Hepatocyte (in vitro differentiated cells): ENCODE results near the gene AMBRA1. TPM values are rescaled to one million over a fixed set of nuclear protein-coding genes. Genes with fewer than 3 reads are reported as not detected.

Source experiments
- DNase-seq: peaks from one replicate; pipeline ENCODE4 v3.0.0-alpha.2; 2016; ENCODE audit warnings: low spot score
- H2AFZ ChIP-seq: fragments of 200-600 bp; sonication (generic); 2 replicates; pipeline ENCODE4 v1.6.0; 2016; ENCODE audit warnings: antibody characterized with exemption, mild to moderate bottlenecking
- H3K27ac ChIP-seq: fragments of 200-600 bp; sonication (generic); 2 replicates; pipeline ENCODE4 v1.5.1; 2016; ENCODE audit warnings: mild to moderate bottlenecking
- H3K27me3 ChIP-seq: fragments of 200-600 bp; sonication (generic); 2 replicates; pipeline ENCODE4 v1.6.1; 2016
- H3K36me3 ChIP-seq: fragments of 200-600 bp; sonication (generic); replicated peaks from 2 replicates; pipeline ENCODE4 v1.5.1; 2016; ENCODE audit warnings: low read depth; ENCODE audit not compliant: insufficient read depth
- H3K4me1 ChIP-seq: fragments of 200-600 bp; sonication (generic); 2 replicates; pipeline ENCODE4 v1.5.1; 2016; ENCODE audit warnings: mild to moderate bottlenecking, moderate library complexity; ENCODE audit not compliant: insufficient read depth
- H3K4me2 ChIP-seq: fragments of 200-600 bp; sonication (generic); 2 replicates; pipeline ENCODE4 v1.6.0; 2016
- H3K4me3 ChIP-seq: fragments of 200-600 bp; sonication (generic); 2 replicates; pipeline ENCODE4 v1.5.1; 2016; ENCODE audit warnings: mild to moderate bottlenecking
- H3K79me2 ChIP-seq: fragments of 200-600 bp; sonication (generic); 2 replicates; pipeline ENCODE4 v1.6.0; 2017; ENCODE audit warnings: mild to moderate bottlenecking
- H3K9me2 ChIP-seq: fragments of 200-600 bp; sonication (generic); replicated peaks from 2 replicates; pipeline ENCODE4 v1.6.0; 2017; ENCODE audit warnings: mild to moderate bottlenecking; ENCODE audit not compliant: insufficient read depth
- H3K9me3 ChIP-seq: fragments of 200-600 bp; sonication (generic); 2 replicates; pipeline ENCODE4 v1.5.1; 2016; ENCODE audit warnings: low read depth, mild to moderate bottlenecking
- H4K20me1 ChIP-seq: fragments of 200-600 bp; sonication (generic); 2 replicates; pipeline ENCODE4 v1.6.0; 2016; ENCODE audit warnings: mild to moderate bottlenecking; ENCODE audit not compliant: insufficient read depth, poor library complexity, severe bottlenecking
- EZH2 ChIP-seq: fragments of 200-600 bp; sonication (generic); IDR thresholded peaks from 2 replicates; pipeline ENCODE4 v1.6.1; 2016; ENCODE audit warnings: antibody characterized with exemption, mild to moderate bottlenecking, borderline replicate concordance
- EZH2phosphoT487 ChIP-seq: fragments of 200-600 bp; sonication (generic); IDR thresholded peaks from one replicate; pipeline ENCODE4 v1.6.1; 2018; ENCODE audit warnings: antibody characterized with exemption, mild to moderate bottlenecking, low read depth, moderate library complexity; ENCODE audit not compliant: unreplicated experiment, severe bottlenecking
- WGBS: methylation state at CpG from one replicate; pipeline ENCODE4 v1.1.6; 2016; ENCODE audit warnings: low lambda C conversion rate; ENCODE audit errors: missing lambda C conversion rate; 5-methylcytosine and 5-hydroxymethylcytosine counted together
- polyA plus RNA-seq: library from polyadenylated mRNA; unstranded; fragments of >200 nt; fragmentation: Nextera tagmentation; extraction: Ambion mirVana; gene quantifications from 2 replicates; pipeline ENCODE4 v1.2.1, GENCODE V29; 2016
- total RNA-seq: library from RNA; depleted of rRNA; stranded (reverse); fragments of >200 nt; gene quantifications from 2 replicates; pipeline ENCODE4 v1.2.3, GENCODE V29; 2014
- TF ChIP-seq, protein P1 (sequence below): fragments of 200-600 bp; sonication (generic); IDR thresholded peaks from 2 replicates; pipeline ENCODE4 v1.5.1; 2016; ENCODE audit warnings: antibody characterized with exemption, mild to moderate bottlenecking; ENCODE audit not compliant: poor library complexity

The AMBRA1 gene
- total and polyA plus RNA-seq, 2 experiments from 2014 or later: 7.2 to 31.2 TPM

GRCh38 chr11:46597155-46597554 lies 3.3 kb upstream of the AMBRA1 start:
- Histone ChIP-seq H3K9me2 (no peaks in the 10 kb centered on the region), H4K20me1 (peaks cover 10% of the 10 kb centered on the region), H3K27me3 (no peaks in the 10 kb centered on the region), H3K36me3 (no peaks in the 10 kb centered on the region), H3K79me2 (peaks cover 16% of the 10 kb centered on the region), H3K9me3 (no peaks in the 10 kb centered on the region), H3K4me1 (peaks cover 7% of the 10 kb centered on the region), H3K27ac (peak overlapping the region; percentile 67), H3K4me3 (no peak overlapping the region), H2AFZ (no peak overlapping the region), H3K4me2 (no peak overlapping the region)
- WGBS: 68% methylated on average over 1 of the region's 1 CpG
- TF ChIP-seq EZH2: no peak
- TF ChIP-seq EZH2phosphoT487: no peak
- TF ChIP-seq, protein P1, sequence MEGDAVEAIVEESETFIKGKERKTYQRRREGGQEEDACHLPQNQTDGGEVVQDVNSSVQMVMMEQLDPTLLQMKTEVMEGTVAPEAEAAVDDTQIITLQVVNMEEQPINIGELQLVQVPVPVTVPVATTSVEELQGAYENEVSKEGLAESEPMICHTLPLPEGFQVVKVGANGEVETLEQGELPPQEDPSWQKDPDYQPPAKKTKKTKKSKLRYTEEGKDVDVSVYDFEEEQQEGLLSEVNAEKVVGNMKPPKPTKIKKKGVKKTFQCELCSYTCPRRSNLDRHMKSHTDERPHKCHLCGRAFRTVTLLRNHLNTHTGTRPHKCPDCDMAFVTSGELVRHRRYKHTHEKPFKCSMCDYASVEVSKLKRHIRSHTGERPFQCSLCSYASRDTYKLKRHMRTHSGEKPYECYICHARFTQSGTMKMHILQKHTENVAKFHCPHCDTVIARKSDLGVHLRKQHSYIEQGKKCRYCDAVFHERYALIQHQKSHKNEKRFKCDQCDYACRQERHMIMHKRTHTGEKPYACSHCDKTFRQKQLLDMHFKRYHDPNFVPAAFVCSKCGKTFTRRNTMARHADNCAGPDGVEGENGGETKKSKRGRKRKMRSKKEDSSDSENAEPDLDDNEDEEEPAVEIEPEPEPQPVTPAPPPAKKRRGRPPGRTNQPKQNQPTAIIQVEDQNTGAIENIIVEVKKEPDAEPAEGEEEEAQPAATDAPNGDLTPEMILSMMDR: no peak
- peak; percentile 55 for DNase-seq

- Histone ChIP-seq H3K27ac (peak overlapping the region; percentile 87), H3K4me2 (peak overlapping the region; percentile 76), H4K20me1 (peaks cover 30% of the 10 kb centered on the region), H3K79me2 (peaks cover 40% of the 10 kb centered on the region), H3K4me1 (peaks cover 13% of the 10 kb centered on the region), H3K9me3 (no peaks in the 10 kb centered on the region), H2AFZ (peak overlapping the region; percentile 96), H3K9me2 (no peaks in the 10 kb centered on the region), H3K4me3 (no peak overlapping the region), H3K36me3 (no peaks in the 10 kb centered on the region), H3K27me3 (no peaks in the 10 kb centered on the region)
- WGBS: 93% methylated on average over 10 of the region's 10 CpGs
- DNase-seq: no peak
- TF ChIP-seq, protein P1: no peak
- TF ChIP-seq EZH2 (no peak), EZH2phosphoT487 (no peak)
Observed at GRCh38 chr11:46594785-46595184, 962 bp upstream of the AMBRA1 start.

DNA sequence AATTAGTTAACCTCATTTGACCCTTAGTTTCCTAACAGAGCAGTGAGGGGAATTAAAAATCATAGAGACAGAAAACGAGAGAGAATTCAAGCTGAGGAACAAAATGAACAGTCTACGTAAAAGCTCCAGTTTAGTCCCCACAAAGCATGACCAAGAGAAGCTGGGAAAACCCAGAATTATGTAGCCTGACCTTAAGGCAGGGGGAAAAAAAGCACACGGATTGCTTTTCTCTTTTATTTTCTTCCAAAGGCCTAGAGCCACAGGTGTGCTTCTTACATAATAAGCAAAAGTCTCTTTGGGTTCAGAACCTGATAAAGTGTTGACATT lies 514 bp upstream of the AMBRA1 start:
- peak overlapping the region; percentile 76 for H3K4me2 ChIP-seq
- H3K4me1 ChIP-seq: peaks cover 13% of the 10 kb centered on the region
- peak overlapping the region; percentile 87 for H3K27ac ChIP-seq
- H3K79me2 ChIP-seq: peaks cover 44% of the 10 kb centered on the region
- 45% methylated on average over 3 of the region's 3 CpGs for WGBS
- peaks cover 35% of the 10 kb centered on the region for H4K20me1 ChIP-seq
- no peaks in the 10 kb centered on the region for H3K27me3 ChIP-seq
- no peaks in the 10 kb centered on the region for H3K36me3 ChIP-seq
- H3K9me2 ChIP-seq: no peaks in the 10 kb centered on the region
- peak overlapping the region; percentile 22 for H3K4me3 ChIP-seq
- H3K9me3 ChIP-seq: no peaks in the 10 kb centered on the region
- H2AFZ ChIP-seq: peak overlapping the region; percentile 96
- TF ChIP-seq EZH2phosphoT487 (no peak), EZH2 (no peak)
- TF ChIP-seq, protein P1: no peak
- no peak for DNase-seq
